ENCODE results near the gene PAX3.

- TF ChIP-seq, protein P1, sequence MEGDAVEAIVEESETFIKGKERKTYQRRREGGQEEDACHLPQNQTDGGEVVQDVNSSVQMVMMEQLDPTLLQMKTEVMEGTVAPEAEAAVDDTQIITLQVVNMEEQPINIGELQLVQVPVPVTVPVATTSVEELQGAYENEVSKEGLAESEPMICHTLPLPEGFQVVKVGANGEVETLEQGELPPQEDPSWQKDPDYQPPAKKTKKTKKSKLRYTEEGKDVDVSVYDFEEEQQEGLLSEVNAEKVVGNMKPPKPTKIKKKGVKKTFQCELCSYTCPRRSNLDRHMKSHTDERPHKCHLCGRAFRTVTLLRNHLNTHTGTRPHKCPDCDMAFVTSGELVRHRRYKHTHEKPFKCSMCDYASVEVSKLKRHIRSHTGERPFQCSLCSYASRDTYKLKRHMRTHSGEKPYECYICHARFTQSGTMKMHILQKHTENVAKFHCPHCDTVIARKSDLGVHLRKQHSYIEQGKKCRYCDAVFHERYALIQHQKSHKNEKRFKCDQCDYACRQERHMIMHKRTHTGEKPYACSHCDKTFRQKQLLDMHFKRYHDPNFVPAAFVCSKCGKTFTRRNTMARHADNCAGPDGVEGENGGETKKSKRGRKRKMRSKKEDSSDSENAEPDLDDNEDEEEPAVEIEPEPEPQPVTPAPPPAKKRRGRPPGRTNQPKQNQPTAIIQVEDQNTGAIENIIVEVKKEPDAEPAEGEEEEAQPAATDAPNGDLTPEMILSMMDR (IDR thresholded peaks at IDR 0.05) = no peak
- no peak for TF ChIP-seq POLR2A (IDR thresholded peaks at IDR 0.05)
These were observed 41.2 kb downstream of the PAX3 start for GRCh38 chr2:222257645-222258044.

Measured in prostate gland (tissue), 2 donors.